Erythroblast (primary cell): ENCODE data around the gene MTHFD1.

Experiments used
- GATA1 ChIP-seq: IDR thresholded peaks from 2 replicates; pipeline ENCODE4 v1.6.1; 2011; ENCODE audit warnings: low read depth, mild to moderate bottlenecking, control low read depth, low read length, moderate library complexity
- POLR2A ChIP-seq: IDR thresholded peaks from 2 replicates; pipeline ENCODE4 v1.6.1; 2011; ENCODE audit warnings: mild to moderate bottlenecking, low read length

- no peak for TF ChIP-seq POLR2A
- TF ChIP-seq GATA1: no peak
These were observed 24.1 kb downstream of the MTHFD1 start for GRCh38 chr14:64412237-64412636.
